ENCODE measurements around the gene PIAS4. TPM values are rescaled to one million over a fixed set of nuclear protein-coding genes. Genes with fewer than 3 reads are reported as not detected.

The PIAS4 gene
- total and polyA plus RNA-seq, 10 of the 15 experiments (the other 5 are each of a cell fraction or from before 2014, with no cell fraction given), result 0.13 to 25.1 (median 11.3) TPM

GRCh38 chr19:4031420-4031819 is 23.9 kb downstream of the PIAS4 start:
- CTCF ChIA-PET, result no interaction called here
- in situ Hi-C loops (cut with MboI) (no loop called here), intact Hi-C loops (cut with micrococcal nuclease; ENCODE audit: unreplicated experiment) (no loop called here)
- no peaks in the 10 kb centered on the region for H3K79me2 ChIP-seq (ENCODE audit: control insufficient read depth, insufficient read depth, low read length)
- WGBS (ENCODE audit: insufficient coverage, insufficient replicate concordance, low lambda C conversion rate, missing lambda C conversion rate), result 73% methylated on average over 9 of the region's 11 CpGs
- DNase-seq (ENCODE audit: low read depth, low spot score) (no peak), FAIRE-seq (no peak), ATAC-seq (no peak)
- H3K4me3 ChIP-seq, result no peak overlapping the region
- H3K27ac ChIP-seq (ENCODE audit: control insufficient read depth, insufficient read depth), result no peak overlapping the region
- H3K4me1 ChIP-seq (ENCODE audit: control insufficient read depth, insufficient read depth, low read length), result no peaks in the 10 kb centered on the region
- no TSS peak for BruUV-seq (replicated peaks)
- no peak overlapping the region for H3K9ac ChIP-seq (ENCODE audit: control insufficient read depth, insufficient read depth, low read length)
- H4K20me1 ChIP-seq (ENCODE audit: control insufficient read depth, insufficient read depth), result no peaks in the 10 kb centered on the region
- POLR2A ChIA-PET, result no interaction called here
- SMC1A ChIA-PET (ENCODE audit: uncharacterized antibody, unreplicated experiment), result no interaction called here
- no peak overlapping the region for H3K4me2 ChIP-seq (ENCODE audit: control insufficient read depth, insufficient read depth)
- no peak overlapping the region for H2AFZ ChIP-seq (ENCODE audit: control insufficient read depth, low read depth, low read length)
- RAD21 ChIA-PET (ENCODE audit: unreplicated experiment), result no interaction called here
- H3K27me3 ChIP-seq (replicated peaks in 1 of 2; ENCODE audit: control insufficient read depth in 2 of 2, insufficient read depth in 2 of 2, low read length in 1 of 2), result no peaks in the 10 kb centered on the region
- H3K9me3 ChIP-seq (replicated peaks; ENCODE audit: control insufficient read depth, insufficient read depth, low read length), result peaks cover 4% of the 10 kb centered on the region; the same call in 2 of the 3 replicates
- peaks cover 4 to 12% of the 10 kb centered on the region in 2 experiments; a peak in 3 of 4 replicates for H3K36me3 ChIP-seq (ENCODE audit: control insufficient read depth in 2 of 2, insufficient read depth in 2 of 2, low read length in 1 of 2)
- TF ChIP-seq PML (IDR thresholded peaks at IDR 0.05; ENCODE audit: low read length) (no peak), ATF7 (IDR thresholded peaks at IDR 0.05; ENCODE audit: low read depth) (no peak), ETV6 (conservative IDR thresholded peaks at IDR 0.05 in 1 of 2, IDR thresholded peaks at IDR 0.05 in 1 of 2; ENCODE audit: borderline replicate concordance in 1 of 2, low read depth in 1 of 2) (no peak), SMAD1 (IDR thresholded peaks at IDR 0.05; ENCODE audit: low read depth, partially characterized antibody) (no peak), IRF4 (IDR thresholded peaks at IDR 0.05; ENCODE audit: low read depth, low read length) (no peak), ASH2L (IDR thresholded peaks at IDR 0.05; ENCODE audit: borderline replicate concordance, low read depth) (no peak), MYB (IDR thresholded peaks at IDR 0.05; ENCODE audit: borderline replicate concordance, low read depth, low read length) (no peak), BHLHE40 (IDR thresholded peaks at IDR 0.05; ENCODE audit: borderline replicate concordance in 1 of 2, low read depth in 2 of 2, low read length in 1 of 2) (no peak)
- TF ChIP-seq, protein P1, sequence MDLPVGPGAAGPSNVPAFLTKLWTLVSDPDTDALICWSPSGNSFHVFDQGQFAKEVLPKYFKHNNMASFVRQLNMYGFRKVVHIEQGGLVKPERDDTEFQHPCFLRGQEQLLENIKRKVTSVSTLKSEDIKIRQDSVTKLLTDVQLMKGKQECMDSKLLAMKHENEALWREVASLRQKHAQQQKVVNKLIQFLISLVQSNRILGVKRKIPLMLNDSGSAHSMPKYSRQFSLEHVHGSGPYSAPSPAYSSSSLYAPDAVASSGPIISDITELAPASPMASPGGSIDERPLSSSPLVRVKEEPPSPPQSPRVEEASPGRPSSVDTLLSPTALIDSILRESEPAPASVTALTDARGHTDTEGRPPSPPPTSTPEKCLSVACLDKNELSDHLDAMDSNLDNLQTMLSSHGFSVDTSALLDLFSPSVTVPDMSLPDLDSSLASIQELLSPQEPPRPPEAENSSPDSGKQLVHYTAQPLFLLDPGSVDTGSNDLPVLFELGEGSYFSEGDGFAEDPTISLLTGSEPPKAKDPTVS (IDR thresholded peaks at IDR 0.05; ENCODE audit: low read depth, low read length), result no peak
- TF ChIP-seq, protein P2, sequence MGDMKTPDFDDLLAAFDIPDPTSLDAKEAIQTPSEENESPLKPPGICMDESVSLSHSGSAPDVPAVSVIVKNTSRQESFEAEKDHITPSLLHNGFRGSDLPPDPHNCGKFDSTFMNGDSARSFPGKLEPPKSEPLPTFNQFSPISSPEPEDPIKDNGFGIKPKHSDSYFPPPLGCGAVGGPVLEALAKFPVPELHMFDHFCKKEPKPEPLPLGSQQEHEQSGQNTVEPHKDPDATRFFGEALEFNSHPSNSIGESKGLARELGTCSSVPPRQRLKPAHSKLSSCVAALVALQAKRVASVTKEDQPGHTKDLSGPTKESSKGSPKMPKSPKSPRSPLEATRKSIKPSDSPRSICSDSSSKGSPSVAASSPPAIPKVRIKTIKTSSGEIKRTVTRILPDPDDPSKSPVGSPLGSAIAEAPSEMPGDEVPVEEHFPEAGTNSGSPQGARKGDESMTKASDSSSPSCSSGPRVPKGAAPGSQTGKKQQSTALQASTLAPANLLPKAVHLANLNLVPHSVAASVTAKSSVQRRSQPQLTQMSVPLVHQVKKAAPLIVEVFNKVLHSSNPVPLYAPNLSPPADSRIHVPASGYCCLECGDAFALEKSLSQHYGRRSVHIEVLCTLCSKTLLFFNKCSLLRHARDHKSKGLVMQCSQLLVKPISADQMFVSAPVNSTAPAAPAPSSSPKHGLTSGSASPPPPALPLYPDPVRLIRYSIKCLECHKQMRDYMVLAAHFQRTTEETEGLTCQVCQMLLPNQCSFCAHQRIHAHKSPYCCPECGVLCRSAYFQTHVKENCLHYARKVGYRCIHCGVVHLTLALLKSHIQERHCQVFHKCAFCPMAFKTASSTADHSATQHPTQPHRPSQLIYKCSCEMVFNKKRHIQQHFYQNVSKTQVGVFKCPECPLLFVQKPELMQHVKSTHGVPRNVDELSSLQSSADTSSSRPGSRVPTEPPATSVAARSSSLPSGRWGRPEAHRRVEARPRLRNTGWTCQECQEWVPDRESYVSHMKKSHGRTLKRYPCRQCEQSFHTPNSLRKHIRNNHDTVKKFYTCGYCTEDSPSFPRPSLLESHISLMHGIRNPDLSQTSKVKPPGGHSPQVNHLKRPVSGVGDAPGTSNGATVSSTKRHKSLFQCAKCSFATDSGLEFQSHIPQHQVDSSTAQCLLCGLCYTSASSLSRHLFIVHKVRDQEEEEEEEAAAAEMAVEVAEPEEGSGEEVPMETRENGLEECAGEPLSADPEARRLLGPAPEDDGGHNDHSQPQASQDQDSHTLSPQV (IDR thresholded peaks at IDR 0.05), result no peak
- TF ChIP-seq, protein P3, sequence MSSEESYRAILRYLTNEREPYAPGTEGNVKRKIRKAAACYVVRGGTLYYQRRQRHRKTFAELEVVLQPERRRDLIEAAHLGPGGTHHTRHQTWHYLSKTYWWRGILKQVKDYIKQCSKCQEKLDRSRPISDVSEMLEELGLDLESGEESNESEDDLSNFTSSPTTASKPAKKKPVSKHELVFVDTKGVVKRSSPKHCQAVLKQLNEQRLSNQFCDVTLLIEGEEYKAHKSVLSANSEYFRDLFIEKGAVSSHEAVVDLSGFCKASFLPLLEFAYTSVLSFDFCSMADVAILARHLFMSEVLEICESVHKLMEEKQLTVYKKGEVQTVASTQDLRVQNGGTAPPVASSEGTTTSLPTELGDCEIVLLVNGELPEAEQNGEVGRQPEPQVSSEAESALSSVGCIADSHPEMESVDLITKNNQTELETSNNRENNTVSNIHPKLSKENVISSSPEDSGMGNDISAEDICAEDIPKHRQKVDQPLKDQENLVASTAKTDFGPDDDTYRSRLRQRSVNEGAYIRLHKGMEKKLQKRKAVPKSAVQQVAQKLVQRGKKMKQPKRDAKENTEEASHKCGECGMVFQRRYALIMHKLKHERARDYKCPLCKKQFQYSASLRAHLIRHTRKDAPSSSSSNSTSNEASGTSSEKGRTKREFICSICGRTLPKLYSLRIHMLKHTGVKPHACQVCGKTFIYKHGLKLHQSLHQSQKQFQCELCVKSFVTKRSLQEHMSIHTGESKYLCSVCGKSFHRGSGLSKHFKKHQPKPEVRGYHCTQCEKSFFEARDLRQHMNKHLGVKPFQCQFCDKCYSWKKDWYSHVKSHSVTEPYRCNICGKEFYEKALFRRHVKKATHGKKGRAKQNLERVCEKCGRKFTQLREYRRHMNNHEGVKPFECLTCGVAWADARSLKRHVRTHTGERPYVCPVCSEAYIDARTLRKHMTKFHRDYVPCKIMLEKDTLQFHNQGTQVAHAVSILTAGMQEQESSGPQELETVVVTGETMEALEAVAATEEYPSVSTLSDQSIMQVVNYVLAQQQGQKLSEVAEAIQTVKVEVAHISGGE (CRISPR knock-in tag; IDR thresholded peaks at IDR 0.05), result no peak
